WERI-Rb-1 (cell line): ENCODE data around the gene PDE6G.

ENCODE experiments used
- DNase-seq: peaks from one replicate; pipeline ENCODE4 v3.0.0-alpha.2; 2020
- H3K27ac ChIP-seq: fragments of 250-450 bp; sonication (Bioruptor Pico); 2 replicates; pipeline ENCODE4 v1.5.1; 2020; ENCODE audit warnings: mild to moderate bottlenecking, moderate library complexity
- H3K27me3 ChIP-seq: fragments of 250-450 bp; sonication (Bioruptor Pico); 2 replicates; pipeline ENCODE4 v1.5.1; 2021; ENCODE audit warnings: mild to moderate bottlenecking, low read depth, moderate library complexity; ENCODE audit not compliant: insufficient read depth, severe bottlenecking
- H3K36me3 ChIP-seq: fragments of 250-450 bp; sonication (Bioruptor Pico); 2 replicates; pipeline ENCODE4 v1.5.1; 2020; ENCODE audit warnings: mild to moderate bottlenecking, moderate library complexity
- H3K4me3 ChIP-seq: 2 replicates; pipeline ENCODE4 v1.5.1; 2011; ENCODE audit warnings: low read depth, mild to moderate bottlenecking, control low read depth, low read length
- H3K9me3 ChIP-seq: fragments of 250-450 bp; sonication (Bioruptor Pico); 2 replicates; pipeline ENCODE4 v1.5.1; 2021; ENCODE audit warnings: mild to moderate bottlenecking, moderate library complexity; ENCODE audit not compliant: severe bottlenecking
- CTCF ChIP-seq: IDR thresholded peaks from 2 replicates; pipeline ENCODE4 v1.5.1; 2011; ENCODE audit warnings: low read depth, mild to moderate bottlenecking, control low read depth, inconsistent platforms, low read length

Gene PDE6G

GRCh38 chr17:81690066-81690465 is 33.7 kb upstream of the PDE6G start:
- Histone ChIP-seq H3K27ac (no peak overlapping the region), H3K27me3 (no peaks in the 10 kb centered on the region), H3K9me3 (no peaks in the 10 kb centered on the region), H3K4me3 (no peak overlapping the region), H3K36me3 (peaks cover 97% of the 10 kb centered on the region)
- no peak for TF ChIP-seq CTCF
- DNase-seq: no peak

GRCh38 chr17:81688616-81689015 is 32.3 kb upstream of the PDE6G start:
- H3K4me3 ChIP-seq: no peak overlapping the region
- no peaks in the 10 kb centered on the region for H3K9me3 ChIP-seq
- no peak overlapping the region for H3K27ac ChIP-seq
- H3K27me3 ChIP-seq: no peaks in the 10 kb centered on the region
- peaks cover 90% of the 10 kb centered on the region for H3K36me3 ChIP-seq
- DNase-seq: no peak
- TF ChIP-seq CTCF: no peak

DNA sequence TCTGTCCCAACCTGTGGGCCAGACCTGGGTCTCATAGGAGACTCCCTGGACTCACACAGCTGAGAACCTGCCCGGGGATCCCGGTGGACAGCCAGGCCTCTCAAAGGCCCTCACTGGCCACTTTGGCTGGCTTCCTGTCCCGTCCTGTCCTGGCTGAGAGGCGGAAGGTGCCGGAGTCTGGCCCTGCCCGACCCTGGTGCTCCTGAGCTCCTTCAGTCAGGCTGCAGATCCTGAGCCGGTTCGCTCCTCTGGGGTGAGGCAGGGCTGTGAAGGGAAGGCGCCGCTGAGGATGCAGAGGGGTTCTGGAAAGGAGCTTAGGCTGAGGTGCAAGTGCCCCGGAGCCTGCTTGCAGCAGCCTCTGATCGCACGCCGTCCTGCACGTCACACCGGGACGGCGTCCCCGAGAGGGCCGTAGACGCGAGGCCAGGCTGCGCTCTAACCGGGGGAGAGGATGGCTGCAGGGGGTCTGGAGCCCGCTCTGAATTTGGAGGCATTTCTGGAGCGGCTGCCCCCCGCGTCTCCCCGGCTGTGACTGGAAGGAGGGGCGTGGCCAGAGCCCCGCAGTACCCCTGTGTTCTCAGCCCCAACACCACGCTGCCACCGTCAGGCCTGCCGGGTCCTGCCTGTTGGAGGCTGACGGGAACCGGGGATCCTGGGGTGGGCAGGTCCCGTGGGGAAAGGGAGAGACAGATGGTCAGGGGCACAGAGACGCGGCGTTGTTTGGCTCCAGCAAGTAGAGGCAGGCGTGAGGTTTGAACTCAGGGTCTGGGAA is 31.6 kb upstream of the PDE6G start:
- no peak overlapping the region for H3K4me3 ChIP-seq
- no peaks in the 10 kb centered on the region for H3K9me3 ChIP-seq
- no peaks in the 10 kb centered on the region for H3K27me3 ChIP-seq
- H3K36me3 ChIP-seq: peaks cover 87% of the 10 kb centered on the region
- no peak overlapping the region for H3K27ac ChIP-seq
- TF ChIP-seq CTCF: no peak
- no peak for DNase-seq

GRCh38 chr17:81686614-81687013 is 30.3 kb upstream of the PDE6G start:
- H3K36me3 ChIP-seq: peaks cover 84% of the 10 kb centered on the region
- DNase-seq: no peak
- H3K27ac ChIP-seq: no peak overlapping the region
- no peak overlapping the region for H3K4me3 ChIP-seq
- no peak for TF ChIP-seq CTCF
- H3K9me3 ChIP-seq: no peaks in the 10 kb centered on the region
- H3K27me3 ChIP-seq: no peaks in the 10 kb centered on the region

DNA sequence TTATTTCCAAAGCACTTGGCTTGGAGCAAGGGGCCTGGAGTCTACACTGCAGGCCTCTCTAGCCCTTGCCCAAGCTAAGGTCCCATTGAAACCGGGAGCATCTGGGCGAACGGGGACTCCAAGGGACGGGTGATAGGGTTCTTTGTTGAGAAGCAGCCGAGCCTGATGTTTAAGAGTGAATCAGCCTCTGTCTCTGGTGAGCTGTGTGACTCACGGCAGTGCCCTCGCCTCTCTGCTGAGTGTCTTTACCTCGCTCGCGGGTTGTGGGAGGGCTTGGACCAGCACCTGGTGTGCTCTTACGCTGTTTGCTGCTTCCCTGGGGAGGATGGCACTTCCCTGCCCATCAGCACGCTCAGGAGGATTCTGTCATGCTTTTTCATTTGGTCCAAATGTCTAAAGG is 28.8 kb upstream of the PDE6G start:
- TF ChIP-seq CTCF: no peak
- no peak overlapping the region; the same call in 1 of the 2 replicates for H3K4me3 ChIP-seq
- peaks cover 79% of the 10 kb centered on the region for H3K36me3 ChIP-seq
- no peaks in the 10 kb centered on the region for H3K27me3 ChIP-seq
- DNase-seq: no peak
- H3K9me3 ChIP-seq: no peaks in the 10 kb centered on the region
- no peak overlapping the region for H3K27ac ChIP-seq

DNA sequence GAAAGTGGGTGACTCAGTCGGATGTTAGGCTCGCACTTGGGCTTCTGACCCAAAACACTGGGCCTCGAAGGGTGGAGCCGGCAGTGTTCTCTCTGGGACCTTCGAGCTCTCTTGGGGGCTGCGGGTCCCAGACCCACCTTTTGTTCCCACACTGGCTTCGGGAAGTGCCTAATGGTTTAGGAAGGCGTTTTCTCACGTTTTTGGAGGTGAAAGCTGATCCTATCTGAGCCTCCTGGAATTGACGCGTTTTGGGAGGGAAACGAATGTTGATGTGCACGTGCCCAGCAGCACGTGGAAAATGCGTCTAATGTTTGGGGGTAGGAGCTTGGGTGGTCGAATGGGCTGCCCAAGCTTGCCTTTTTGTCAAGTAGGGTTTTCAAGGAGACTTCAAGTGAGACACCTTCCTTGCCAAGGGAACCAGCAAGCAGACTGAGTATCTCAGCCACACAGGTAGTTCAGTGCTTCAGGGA is 28.1 kb upstream of the PDE6G start:
- H3K36me3 ChIP-seq: peaks cover 73% of the 10 kb centered on the region
- peak overlapping the region; percentile 70 for H3K27ac ChIP-seq
- H3K27me3 ChIP-seq: no peaks in the 10 kb centered on the region
- no peak for TF ChIP-seq CTCF
- H3K4me3 ChIP-seq: peak overlapping the region; percentile 97
- DNase-seq: no peak
- no peaks in the 10 kb centered on the region for H3K9me3 ChIP-seq
